ENCODE data around the gene HS6ST3.

DNA sequence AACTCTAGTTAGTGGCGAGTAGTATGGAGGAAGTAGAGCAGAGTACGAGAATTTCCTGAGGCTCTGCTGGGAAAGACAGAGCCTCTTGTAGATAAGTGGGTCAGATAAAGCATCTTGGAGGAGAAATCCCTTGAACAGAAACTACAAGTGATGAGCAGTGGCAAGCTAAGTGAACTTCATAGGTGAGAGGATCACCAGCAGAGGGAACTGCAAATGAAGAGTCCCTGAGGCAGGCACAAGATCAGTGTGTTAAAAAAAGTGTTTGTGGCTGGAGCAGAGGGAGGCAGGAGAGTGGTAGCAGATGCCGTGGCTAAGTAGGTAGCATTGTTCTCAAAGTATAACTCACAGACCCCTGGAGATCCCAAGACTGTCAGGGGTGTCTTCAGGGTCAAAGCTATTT, 437.6 kb downstream of the HS6ST3 start:
- TF ChIP-seq EZH2 (IDR thresholded peaks at IDR 0.05; ENCODE audit: borderline replicate concordance), result no peak
- TF ChIP-seq, protein P1, sequence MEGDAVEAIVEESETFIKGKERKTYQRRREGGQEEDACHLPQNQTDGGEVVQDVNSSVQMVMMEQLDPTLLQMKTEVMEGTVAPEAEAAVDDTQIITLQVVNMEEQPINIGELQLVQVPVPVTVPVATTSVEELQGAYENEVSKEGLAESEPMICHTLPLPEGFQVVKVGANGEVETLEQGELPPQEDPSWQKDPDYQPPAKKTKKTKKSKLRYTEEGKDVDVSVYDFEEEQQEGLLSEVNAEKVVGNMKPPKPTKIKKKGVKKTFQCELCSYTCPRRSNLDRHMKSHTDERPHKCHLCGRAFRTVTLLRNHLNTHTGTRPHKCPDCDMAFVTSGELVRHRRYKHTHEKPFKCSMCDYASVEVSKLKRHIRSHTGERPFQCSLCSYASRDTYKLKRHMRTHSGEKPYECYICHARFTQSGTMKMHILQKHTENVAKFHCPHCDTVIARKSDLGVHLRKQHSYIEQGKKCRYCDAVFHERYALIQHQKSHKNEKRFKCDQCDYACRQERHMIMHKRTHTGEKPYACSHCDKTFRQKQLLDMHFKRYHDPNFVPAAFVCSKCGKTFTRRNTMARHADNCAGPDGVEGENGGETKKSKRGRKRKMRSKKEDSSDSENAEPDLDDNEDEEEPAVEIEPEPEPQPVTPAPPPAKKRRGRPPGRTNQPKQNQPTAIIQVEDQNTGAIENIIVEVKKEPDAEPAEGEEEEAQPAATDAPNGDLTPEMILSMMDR (IDR thresholded peaks at IDR 0.05; ENCODE audit: poor library complexity), result no peak

All from hepatocyte (in vitro differentiated cells).